H1 (cell line): ENCODE measurements around the gene RASL10A. TPM values are rescaled to one million over a fixed set of nuclear protein-coding genes. Genes with fewer than 3 reads are reported as not detected.
A peak's percentile ranks its signal among the peaks of the same experiment; 100 is the strongest.

ENCODE experiments used
- BACH1 ChIP-seq: IDR thresholded peaks from 2 replicates; pipeline ENCODE4 v1.6.1; 2012; ENCODE audit warnings: low read length, improper control_type of control experiment
- BCL11A ChIP-seq, 2 experiments: IDR thresholded peaks; one replicate each; pipeline ENCODE4 v1.6.1; 2011; ENCODE audit warnings: low read depth in 2 of 2, low read length in 2 of 2, mild to moderate bottlenecking in 2 of 2
- BRCA1 ChIP-seq: IDR thresholded peaks from 2 replicates; pipeline ENCODE4 v1.6.1; 2012; ENCODE audit warnings: low read depth, low read length, improper control_type of control experiment
- CEBPB ChIP-seq: IDR thresholded peaks from 2 replicates; pipeline ENCODE4 v1.6.1; 2012; ENCODE audit warnings: low read depth, low read length
- CHD1 ChIP-seq: IDR thresholded peaks from 2 replicates; pipeline ENCODE4 v1.6.1; 2012; ENCODE audit warnings: low read depth, low read length, improper control_type of control experiment
- EZH2 ChIP-seq: fragments of 200-600 bp; sonication (generic); IDR thresholded peaks from 2 replicates; pipeline ENCODE4 v1.7.1; 2012; ENCODE audit warnings: low read depth, mild to moderate bottlenecking, moderate library complexity, low read length, inconsistent platforms; ENCODE audit not compliant: severe bottlenecking
- FOSL1 ChIP-seq: IDR thresholded peaks from 2 replicates; pipeline ENCODE4 v1.6.1; 2011; ENCODE audit warnings: mild to moderate bottlenecking, low read depth, low read length, moderate library complexity; ENCODE audit not compliant: insufficient read depth
- HDAC6 ChIP-seq: IDR thresholded peaks from one replicate; pipeline ENCODE4 v1.7.1; 2012; ENCODE audit warnings: low read depth, mild to moderate bottlenecking, inconsistent platforms, low read length, moderate library complexity
- NRF1 ChIP-seq: IDR thresholded peaks from 2 replicates; pipeline ENCODE4 v1.6.1; 2011; ENCODE audit warnings: mild to moderate bottlenecking, low read depth, low read length, improper control_type of control experiment
- POLR2AphosphoS5 ChIP-seq: IDR thresholded peaks from 2 replicates; pipeline ENCODE4 v1.6.1; 2011; ENCODE audit warnings: low read depth, low read length
- POU5F1 ChIP-seq: IDR thresholded peaks from 2 replicates; pipeline ENCODE4 v1.6.1; 2011; ENCODE audit warnings: low read depth, mild to moderate bottlenecking, low read length, moderate library complexity
- RNF2 ChIP-seq: fragments of 200-900, 300-1000 bp; sonication (generic); IDR thresholded peaks from 2 replicates; pipeline ENCODE4 v1.7.1; 2016; ENCODE audit warnings: borderline replicate concordance, low read depth, mild to moderate bottlenecking, antibody characterized with exemption, low read length; ENCODE audit not compliant: poor library complexity, severe bottlenecking; ENCODE audit errors: missing control alignments
- RXRA ChIP-seq: IDR thresholded peaks from 2 replicates; pipeline ENCODE4 v1.6.1; 2011; ENCODE audit warnings: low read depth, mild to moderate bottlenecking, low read length, moderate library complexity; ENCODE audit not compliant: insufficient read depth
- SAP30 ChIP-seq: fragments of 300-600 bp; sonication (generic); IDR thresholded peaks from 2 replicates; pipeline ENCODE4 v1.7.1; 2012; ENCODE audit warnings: low read length, moderate library complexity, mild to moderate bottlenecking, inconsistent platforms; ENCODE audit not compliant: insufficient read depth, insufficient replicate concordance
- SIRT6 ChIP-seq: IDR thresholded peaks from one replicate; pipeline ENCODE4 v1.7.1; 2012; ENCODE audit warnings: low read length, inconsistent platforms
- SIX5 ChIP-seq: IDR thresholded peaks from 2 replicates; pipeline ENCODE4 v1.6.1; 2011; ENCODE audit warnings: mild to moderate bottlenecking, low read depth, low read length
- SP1 ChIP-seq: IDR thresholded peaks from 2 replicates; pipeline ENCODE4 v1.6.1; 2011; ENCODE audit warnings: low read depth, low read length
- SP2 ChIP-seq: IDR thresholded peaks from 2 replicates; pipeline ENCODE4 v1.6.1; 2012; ENCODE audit warnings: mild to moderate bottlenecking, low read length, inconsistent platforms
- SRF ChIP-seq: IDR thresholded peaks from 2 replicates; pipeline ENCODE4 v1.6.1; 2011; ENCODE audit warnings: mild to moderate bottlenecking, low read depth, low read length, moderate library complexity
- SUZ12 ChIP-seq: fragments of 200-600 bp; sonication (generic); IDR thresholded peaks from 2 replicates; pipeline ENCODE4 v1.6.1; 2012; ENCODE audit warnings: mild to moderate bottlenecking, inconsistent platforms, low read length, moderate library complexity, mixed read lengths
- TAF7 ChIP-seq: optimal IDR thresholded peaks from 2 replicates; pipeline ENCODE3; 2011; ENCODE audit warnings: low read depth, mild to moderate bottlenecking, inconsistent platforms, low read length, moderate library complexity, borderline replicate concordance
- TEAD4 ChIP-seq: IDR thresholded peaks from 2 replicates; pipeline ENCODE4 v1.6.1; 2012; ENCODE audit warnings: low read depth, low read length, inconsistent platforms, mixed read lengths
- ZNF274 ChIP-seq: IDR thresholded peaks from 2 replicates; pipeline ENCODE4 v1.7.0; 2012; ENCODE audit warnings: low read length, borderline replicate concordance; ENCODE audit errors: extremely low read depth
- polyA plus RNA-seq, 7 experiments: library from polyadenylated mRNA; depleted of rRNA in 3 of 7; stranded (reverse) in 5 of 7; unstranded in 2 of 7; fragments of >200 nt in 5 of 7; fragments of 200-250 nt in 2 of 7; gene quantifications; 1 replicate in 5 of 7; 2 replicates in 1 of 7; 4 replicates in 1 of 7; pipeline versions ENCODE4 v1.2.1 to v1.2.3, GENCODE V29; 2011 to 2013; ENCODE audit warnings: missing spikeins in 2 of 7, mixed read lengths in 2 of 7
- total RNA-seq: library from RNA; stranded (reverse); fragmentation: NEBNext Ultra II Directional; extraction: Animal tissue kit (Norgen Biotek cat#: 25700); gene quantifications from 2 replicates; pipeline ENCODE4 v1.2.1, GENCODE V29; 2021
- TF ChIP-seq, protein P1 (sequence below): IDR thresholded peaks from 2 replicates; pipeline ENCODE4 v1.6.1; 2012; ENCODE audit warnings: low read length, inconsistent platforms
- TF ChIP-seq, protein P2 (sequence below): IDR thresholded peaks from 2 replicates; pipeline ENCODE4 v1.6.1; 2012; ENCODE audit warnings: inconsistent platforms

The RASL10A gene
- total and polyA plus RNA-seq, 2 of the 8 experiments (the other 6 are each of a cell fraction or from before 2014, with no cell fraction given) = 1.1 to 1.5 TPM

DNA sequence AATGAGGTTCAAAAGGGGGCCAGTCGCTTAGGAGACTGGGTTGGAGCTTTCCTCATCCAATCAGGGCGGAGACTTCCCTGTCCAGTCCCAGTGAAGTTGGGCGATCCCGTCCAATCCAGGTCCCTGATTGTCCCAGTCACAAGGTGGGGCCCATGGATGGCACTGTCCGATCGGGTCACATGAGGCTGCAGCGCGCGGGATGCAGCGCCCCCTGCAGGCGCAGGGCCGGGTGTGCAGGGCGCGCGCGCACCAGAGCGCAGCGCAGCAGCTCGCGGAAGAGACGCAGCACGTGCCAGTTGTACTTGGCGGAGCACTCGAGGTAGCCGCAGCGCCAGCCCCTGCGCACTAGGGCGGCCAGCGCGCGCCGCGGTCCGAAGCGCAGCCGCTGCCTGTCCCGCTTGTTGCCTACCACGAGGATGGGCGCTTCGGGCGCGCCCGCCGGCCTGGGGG lies 2.3 kb downstream of the RASL10A start (continued):
- no peak for TF ChIP-seq ZNF274
- TF ChIP-seq FOSL1 = 0 out of 2 replicates have a peak, but pooled peaks have one; percentile 7
- 0 out of 2 replicates have a peak, but pooled peaks have one; percentile 26 for TF ChIP-seq SP1
- peak; percentile 71 for TF ChIP-seq RNF2
- TF ChIP-seq HDAC6 = no peak
- peak; percentile 78 for TF ChIP-seq TAF7
- 0 out of 2 replicates have a peak, but pooled peaks have one; percentile 2 for TF ChIP-seq CEBPB
- TF ChIP-seq POU5F1 = no peak
- peak; percentile 49 for TF ChIP-seq NRF1
- TF ChIP-seq SUZ12 = no peak
- no peak for TF ChIP-seq BCL11A (IDR thresholded peaks at IDR 0.05; ENCODE audit: low read depth in 2 of 2, low read length in 2 of 2)
- no peak for TF ChIP-seq BRCA1
- no peak for TF ChIP-seq EZH2
- no peak for TF ChIP-seq SIRT6
- peak; percentile 88; the same call in 1 of the 2 replicates for TF ChIP-seq TEAD4
- TF ChIP-seq, protein P1, sequence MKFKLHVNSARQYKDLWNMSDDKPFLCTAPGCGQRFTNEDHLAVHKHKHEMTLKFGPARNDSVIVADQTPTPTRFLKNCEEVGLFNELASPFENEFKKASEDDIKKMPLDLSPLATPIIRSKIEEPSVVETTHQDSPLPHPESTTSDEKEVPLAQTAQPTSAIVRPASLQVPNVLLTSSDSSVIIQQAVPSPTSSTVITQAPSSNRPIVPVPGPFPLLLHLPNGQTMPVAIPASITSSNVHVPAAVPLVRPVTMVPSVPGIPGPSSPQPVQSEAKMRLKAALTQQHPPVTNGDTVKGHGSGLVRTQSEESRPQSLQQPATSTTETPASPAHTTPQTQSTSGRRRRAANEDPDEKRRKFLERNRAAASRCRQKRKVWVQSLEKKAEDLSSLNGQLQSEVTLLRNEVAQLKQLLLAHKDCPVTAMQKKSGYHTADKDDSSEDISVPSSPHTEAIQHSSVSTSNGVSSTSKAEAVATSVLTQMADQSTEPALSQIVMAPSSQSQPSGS = peak; percentile 80; the same call in 1 of the 2 replicates
- TF ChIP-seq SAP30 = no peak
- TF ChIP-seq, protein P2, sequence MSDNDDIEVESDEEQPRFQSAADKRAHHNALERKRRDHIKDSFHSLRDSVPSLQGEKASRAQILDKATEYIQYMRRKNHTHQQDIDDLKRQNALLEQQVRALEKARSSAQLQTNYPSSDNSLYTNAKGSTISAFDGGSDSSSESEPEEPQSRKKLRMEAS = peak; percentile 100
- no peak for TF ChIP-seq BACH1
- TF ChIP-seq CHD1 = no peak
- no peak for TF ChIP-seq SP2
- no peak for TF ChIP-seq POLR2AphosphoS5
- TF ChIP-seq RXRA = 0 out of 2 replicates have a peak, but pooled peaks have one; percentile 8
- TF ChIP-seq SIX5 = no peak
- TF ChIP-seq SRF = no peak
